HG03135 (cell line): ENCODE results near the gene ANKRD2.
"Not testable (repeated sequence)": the region's sequence is repeated elsewhere in the genome, so short reads cannot be mapped to it uniquely, and the experiment has no call there.

Experiments
- ATAC-seq: cut with Tn5 transposase; IDR thresholded peaks from one replicate; pipeline ENCODE4 v1.9.1; 2021; ENCODE audit warnings: mild to moderate bottlenecking, moderate library complexity; ENCODE audit not compliant: unreplicated experiment

The ANKRD2 gene, protein sequence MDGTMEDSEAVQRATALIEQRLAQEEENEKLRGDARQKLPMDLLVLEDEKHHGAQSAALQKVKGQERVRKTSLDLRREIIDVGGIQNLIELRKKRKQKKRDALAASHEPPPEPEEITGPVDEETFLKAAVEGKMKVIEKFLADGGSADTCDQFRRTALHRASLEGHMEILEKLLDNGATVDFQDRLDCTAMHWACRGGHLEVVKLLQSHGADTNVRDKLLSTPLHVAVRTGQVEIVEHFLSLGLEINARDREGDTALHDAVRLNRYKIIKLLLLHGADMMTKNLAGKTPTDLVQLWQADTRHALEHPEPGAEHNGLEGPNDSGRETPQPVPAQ

DNA sequence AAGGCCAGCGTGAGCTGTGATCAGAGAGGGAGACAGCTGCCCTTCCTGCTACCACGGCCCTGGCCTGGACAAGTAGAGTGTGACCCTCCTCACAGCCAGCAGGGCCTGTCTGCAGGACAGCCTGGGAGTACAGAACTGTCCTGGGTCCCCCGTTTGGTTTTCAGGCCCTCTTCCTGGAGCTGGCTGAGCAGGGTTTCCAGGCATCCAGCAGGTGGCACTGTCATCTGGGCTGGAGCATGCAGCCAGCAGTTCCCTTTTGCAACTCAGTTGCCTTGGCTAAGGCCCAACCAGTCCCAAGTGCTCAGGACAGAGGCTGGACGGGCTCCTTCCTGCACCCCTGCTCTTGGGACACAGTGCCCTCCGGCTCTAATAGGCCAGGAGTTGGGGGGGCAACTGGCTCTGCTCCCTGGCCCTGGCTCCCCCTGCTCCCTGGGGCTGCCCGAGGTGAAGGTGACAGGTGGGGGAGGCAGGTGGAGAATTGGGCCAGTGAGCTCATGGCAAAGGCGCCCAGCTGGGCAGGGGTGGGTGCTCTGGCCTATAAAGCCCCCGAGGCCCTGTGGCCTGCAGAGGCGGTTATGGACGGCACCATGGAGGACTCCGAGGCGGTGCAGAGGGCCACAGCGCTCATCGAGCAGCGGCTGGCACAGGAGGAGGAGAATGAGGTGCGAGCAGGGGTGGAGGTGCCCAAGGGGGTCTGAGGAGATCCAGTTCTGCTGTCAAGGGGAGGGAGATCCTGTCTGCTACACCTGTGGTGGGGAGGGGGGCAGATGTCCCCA lies at the start of gene ANKRD2:
Gene ANKRD2 (plus strand): TSS at position 566 of the 776 bp plus-strand sequence. CDS start 10 bp downstream, at position 576.
- ATAC-seq = no peak

DNA sequence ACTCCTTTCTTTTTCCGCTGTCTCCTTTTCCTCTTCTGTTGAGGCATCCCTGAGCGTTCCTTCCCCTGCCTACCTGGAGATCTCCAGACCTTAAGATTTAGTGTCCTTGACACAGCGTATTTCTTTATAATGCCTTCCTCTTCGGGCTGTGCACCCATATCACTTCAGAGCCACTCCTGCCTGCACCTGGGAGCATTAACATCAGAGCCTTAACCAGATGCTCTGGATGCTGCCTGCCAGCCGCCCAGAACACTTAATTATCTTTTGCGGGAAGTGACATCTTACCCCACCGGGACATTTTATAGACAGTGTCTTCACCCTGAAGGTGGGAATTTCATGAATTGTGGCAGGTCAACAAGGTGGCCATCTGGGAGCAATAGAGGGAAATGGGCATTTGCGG lies 49.6 kb upstream of the ANKRD2 start:
- no peak for ATAC-seq

DNA sequence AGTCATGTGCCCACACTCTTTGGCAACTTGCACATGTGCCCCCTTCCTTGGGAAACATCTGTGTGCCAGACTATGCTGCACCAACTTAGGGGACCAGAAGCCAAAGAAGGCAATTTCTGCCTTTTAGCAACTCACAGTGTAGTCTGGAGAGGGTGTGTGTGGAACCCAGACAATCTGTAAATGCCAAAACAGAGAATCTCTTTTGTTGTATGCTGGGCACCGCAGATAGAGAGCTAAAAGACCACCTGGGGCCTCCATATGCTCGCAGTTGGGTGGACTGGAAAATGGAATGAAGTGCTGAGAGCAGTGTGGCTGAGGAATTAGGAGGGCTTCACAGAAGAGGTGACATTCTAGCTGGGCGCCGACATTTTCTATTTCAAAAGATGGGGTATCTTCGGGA lies 47.5 kb upstream of the ANKRD2 start:
- ATAC-seq = no peak

DNA sequence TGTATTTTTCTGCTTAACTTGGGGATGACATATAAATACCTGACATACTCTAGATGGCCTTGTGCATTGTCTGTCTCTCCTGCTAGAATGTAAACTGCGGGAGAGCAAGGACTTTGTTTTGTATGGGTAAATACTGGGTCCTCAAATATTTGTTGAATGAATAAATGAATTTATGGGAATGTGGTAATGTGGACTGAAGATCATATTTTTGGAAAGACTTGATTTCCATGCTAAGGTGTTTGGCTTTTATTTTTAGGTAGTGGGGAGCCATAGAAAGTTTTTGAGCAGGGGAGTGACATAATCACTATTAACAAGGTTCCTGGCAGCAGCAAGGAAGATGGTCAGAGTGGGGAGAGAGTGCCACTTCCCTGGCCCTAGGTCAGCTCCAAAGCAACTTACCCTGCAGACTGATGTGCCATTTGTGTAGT lies 46.9 kb upstream of the ANKRD2 start:
- ATAC-seq = no peak

DNA sequence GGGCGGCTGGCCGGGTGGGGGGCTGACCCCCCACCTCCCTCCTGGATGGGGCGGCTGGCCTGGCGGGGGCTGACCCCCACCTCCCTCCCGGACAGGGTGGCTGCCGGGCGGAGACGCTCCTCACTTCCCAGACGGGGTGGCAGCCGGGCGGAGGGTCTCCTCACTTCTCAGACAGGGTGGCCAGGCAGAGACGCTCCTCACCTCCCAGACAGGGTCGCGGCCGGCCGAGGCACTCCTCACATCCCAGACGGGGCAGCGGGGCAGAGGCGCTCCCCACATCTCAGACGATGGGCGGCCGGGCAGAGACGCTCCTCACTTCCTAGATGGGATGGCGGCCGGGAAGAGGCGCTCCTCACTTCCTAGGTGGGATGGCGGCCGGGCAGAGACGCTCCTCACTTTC lies 43.7 kb upstream of the ANKRD2 start:
- not testable (repeated sequence) for ATAC-seq

DNA sequence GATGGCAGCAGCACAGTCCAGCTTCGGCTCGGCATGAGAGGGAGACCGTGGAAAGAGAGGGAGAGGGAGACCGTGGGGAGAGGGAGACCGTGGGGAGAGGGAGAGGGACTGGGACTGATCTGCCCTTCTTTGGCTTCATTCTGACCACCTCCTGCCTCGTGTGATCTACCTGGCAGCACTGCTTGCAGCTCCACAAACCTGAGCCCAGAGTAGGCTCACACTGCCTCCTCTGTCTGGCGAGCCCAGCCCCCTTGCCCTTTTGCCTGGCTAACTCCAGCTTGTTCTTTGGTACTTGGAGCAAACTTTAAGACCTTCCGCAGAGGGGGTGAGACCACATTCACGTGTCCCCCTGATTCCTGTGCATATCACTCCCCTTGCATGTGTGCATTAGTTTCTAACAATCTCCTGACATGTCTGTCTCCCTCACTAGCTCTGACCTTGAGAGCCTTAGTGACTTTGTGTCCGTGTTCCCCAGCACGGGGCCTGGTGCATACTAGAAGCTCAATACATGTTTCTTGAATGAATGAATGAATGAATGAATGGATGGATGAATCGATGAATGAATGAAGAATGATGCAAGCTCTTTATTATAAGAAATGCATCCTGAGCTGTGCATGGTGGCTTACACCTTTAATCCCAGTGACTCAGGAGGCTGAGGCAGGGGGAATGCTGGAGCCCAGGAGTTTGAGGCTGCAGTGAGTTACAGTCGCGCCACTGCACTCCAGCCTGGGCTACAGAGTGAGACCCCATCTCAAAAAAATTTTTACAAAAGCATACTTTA lies 42.7 kb upstream of the ANKRD2 start:
- ATAC-seq = no peak

DNA sequence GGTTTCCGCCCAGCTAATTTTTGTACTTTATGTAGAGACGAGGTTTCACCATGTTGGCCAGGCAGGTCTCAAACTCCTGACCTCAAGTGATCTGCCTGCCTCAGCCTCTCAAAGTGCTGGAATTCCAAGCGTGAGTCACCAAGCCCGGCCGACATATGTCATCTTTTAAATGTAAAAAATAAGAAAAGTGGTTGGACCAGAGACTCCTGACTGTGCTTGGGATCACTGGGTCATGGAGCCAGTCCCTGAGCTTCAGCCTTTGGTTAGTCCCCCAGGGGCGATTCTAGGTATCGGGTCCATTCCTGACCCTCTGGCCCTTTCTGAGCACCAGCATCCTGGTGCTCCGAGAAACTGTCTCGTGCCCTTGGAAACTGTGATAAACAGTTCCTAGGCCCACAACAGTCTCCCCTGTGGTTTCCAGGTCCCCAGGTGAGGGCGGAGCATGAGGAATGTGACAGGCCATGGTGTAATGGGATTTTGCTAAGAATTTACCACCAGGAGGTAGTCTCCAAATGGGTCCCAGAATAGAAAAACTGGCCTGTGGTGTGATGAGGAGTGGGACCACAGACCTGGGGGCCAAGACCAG lies 41.1 kb upstream of the ANKRD2 start:
- ATAC-seq = no peak

DNA sequence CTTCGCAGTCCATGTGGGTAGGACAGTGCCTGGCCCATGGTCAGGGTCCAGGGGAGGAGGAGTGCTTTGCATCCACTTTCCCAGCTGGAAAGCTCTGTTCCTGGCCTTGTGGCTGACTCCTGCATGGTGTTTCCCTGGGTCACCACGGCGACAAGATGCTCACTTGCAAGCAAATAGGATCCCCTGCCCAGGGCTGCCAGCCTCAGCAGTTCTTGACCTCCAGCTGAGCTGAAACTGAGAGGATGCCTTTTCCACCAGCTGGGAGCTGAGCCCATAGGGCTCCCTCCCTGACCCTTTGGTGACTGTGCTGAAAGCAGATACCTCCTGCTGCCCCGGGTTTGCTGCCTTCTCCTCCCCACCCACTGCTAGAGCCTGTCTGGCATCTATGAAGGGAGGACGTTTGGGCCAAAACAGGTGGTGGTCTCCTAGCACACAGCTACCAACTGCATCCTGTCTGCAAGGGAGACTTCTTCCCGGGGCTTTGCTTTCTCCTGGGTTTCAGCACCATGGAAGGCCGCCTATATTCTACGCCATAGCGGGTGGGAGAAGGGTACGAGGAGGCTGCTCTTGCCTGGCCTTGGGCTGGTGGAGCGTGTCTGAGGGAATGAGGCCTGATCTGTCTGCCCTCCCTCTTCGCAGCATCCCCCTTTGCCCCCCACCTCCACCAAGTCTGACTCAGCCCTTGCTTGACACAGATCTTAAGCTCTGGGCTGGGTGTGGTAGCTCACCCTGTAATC lies 39.5 kb upstream of the ANKRD2 start:
- no peak for ATAC-seq

DNA sequence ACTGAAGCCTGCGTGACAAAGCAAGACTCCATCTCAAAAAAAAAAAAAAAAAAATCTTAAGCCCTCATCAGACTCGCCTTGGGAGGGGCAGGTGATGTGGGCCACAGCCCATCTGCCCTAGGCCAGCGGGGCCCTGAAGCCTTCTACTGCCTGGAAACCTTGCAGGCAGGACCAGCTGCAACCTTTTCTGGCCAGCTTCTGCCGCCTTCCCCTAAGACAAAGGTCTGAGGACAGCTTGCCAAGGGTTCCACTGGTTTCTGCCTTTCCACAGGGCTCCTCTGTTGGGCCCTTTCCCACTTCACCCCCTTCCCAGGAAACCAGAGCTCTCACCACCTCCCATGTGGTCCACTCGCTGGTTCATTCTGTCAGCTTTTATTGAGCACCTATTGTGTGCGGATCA lies 38.7 kb upstream of the ANKRD2 start:
- ATAC-seq = no peak

DNA sequence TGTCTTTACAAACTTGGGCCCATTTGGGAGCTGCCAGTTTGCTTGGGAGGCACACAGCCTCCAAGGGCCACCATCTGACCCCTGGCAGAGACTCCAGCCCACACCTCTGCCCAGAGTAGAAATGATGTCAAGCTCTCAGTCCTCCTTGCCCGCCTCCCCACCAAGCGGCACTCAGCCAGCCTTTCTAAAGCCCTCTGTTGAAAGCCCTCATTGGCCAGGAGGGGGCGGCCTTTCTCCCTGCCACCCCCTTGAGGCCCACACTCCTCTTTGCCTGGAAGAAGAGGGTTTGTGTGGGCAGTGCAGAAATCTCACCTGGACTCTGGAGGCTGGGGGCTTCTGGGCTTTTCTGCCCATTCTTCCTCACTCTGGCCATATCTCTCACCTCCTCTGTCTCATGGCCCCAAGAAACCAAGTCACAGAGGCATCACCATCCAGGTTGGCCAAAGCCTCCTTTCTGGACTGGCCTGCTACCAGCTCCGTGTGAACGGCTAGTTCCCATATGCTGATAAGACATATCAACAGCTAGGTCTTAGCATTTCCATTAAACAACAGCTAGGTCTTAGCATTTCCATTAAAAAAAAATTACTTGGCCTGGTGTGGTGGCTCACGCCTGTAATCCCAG lies 37.7 kb upstream of the ANKRD2 start:
- ATAC-seq = no peak

DNA sequence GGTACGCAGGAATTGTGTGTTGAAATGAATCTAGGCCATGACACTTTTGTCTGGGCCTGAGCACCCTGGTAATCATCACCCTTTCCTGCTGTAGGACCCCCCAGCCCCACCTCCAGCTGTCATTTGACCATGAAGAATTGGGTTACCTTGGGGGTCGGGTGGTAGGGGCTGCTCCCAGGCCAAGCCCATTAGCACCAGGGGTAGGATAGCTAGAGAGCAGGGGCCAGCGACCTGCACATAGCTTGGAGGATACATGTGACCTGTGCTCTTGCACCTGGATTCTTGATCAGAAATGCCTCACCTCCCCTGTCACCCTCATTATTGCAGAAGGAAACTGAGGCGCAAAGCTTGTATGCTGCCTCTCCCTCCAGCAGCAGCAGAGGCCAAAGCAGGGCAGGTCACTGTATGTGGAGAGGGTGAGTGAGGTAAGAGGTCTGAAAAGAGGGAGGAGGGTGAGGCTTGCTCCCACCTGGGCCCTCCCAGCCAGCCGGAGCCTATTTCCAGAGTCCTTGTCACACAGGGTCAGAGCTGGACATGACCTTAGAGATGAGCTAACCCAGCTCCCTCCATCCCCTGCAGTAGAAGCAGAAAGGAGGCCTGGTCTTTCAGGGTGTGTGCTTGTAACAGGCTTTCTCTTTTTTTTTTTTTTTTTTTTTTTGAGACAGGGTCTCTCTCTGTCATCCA lies 35.3 kb upstream of the ANKRD2 start:
- no peak for ATAC-seq

DNA sequence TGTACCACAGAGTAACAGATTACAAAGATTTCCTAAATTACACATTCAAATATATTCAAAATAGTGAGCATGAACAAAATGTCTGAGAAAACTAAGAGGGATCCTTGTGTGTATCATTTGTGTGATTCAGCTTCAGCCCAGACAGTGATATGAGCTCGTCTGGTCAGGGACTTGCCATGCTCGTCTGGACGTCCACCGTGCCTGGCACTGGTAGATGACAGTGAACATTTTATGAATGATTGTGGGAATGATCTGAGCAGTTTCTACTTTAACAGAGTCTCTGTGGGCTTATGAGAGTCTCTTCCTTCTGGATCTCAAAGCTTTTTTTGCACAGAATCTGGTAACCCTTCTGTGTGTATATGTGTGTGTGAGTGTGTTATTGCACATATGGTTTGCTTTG lies 34.2 kb upstream of the ANKRD2 start:
- no peak for ATAC-seq

DNA sequence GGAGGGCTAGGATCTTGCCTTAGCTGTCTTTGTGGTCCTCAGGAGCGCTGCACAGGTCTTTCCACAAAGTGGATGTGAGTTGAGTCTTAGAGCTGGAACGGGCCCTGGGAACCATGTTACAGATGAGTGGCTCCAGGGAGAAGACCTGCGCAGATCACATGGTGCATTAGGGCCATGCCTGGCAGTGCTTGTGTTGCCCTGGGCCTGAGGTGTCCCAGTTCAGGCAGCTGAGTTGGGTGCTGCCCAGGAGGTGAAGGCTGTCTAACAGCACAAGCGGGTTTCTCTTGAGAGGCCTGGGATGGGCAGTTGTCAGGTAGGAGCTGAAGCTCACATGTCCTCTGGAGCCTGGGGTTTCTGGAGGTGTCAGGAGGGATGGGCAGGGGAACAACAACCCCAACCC lies 33.7 kb upstream of the ANKRD2 start:
- ATAC-seq = no peak

DNA sequence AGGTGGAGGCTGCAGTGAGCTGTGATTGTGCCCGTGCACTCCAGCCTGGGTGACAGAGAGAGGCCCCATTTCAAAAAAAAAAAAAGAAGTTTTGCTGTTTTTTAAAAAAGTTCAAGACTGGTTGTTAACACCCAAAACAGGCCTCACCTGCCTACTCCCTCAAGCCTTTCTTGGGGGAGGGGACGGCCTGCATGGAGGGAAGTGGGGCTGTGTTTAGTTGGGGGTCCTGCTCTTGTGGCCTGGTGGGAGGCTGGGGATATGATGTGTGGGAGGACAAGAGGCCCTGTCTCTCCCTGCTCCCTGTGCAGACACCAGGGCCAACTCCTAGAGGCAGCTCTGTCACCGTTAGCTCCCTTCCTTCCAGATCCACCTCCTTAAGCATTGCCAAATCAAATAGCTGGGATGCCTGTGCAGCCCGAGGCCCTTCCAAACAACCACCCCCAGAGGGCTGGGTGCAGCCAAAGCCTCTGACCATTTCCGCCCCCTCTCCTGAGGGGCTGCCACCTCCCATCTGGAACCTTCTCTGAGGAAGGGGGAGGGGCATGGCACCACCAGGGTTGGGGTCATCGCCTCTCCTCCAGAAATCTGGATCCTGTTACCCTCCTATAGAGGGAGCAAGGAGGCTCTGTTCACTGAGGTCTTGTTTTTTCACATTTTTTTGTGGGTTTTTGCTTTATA lies 32.9 kb upstream of the ANKRD2 start:
- ATAC-seq = no peak

DNA sequence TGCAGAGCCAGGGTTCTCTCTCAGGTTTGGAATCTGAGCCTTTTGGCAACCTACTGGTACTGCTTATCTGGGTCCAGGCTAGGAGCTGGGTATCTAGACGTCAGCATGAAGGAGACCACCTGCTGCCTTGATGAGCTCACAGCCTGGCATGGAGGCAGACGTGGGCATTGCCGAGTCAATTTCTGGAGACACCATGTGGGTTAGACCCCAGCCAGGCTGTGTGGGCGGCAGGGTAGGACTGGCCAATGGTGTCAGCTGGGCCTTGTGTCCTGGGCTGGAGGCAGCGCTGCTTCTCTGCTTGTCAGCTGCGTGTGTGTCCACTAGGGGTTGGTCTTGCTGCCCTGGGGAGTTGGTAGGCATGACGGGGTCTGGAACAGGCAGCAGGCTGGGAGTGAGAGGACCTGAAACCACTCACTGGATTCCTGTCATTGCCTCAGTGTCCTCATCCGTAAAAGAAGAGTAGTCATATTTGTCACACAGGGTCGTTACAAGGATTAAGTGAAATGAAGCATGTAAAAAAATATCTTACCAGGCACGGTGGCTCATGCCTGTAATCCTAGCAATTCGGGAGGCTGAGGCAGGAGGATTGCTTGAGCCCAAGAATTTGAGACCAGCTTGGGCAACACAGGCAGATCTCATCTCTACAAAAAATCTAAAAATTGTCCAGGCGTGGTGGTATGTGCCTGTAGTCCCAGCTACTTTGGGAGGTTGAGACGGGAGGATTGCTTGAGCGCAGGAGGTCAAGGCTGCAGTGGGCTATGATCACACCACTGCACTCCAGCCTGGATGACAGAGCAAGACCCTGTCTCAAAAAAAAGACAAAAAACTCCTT lies 31.7 kb upstream of the ANKRD2 start:
- no peak for ATAC-seq

DNA sequence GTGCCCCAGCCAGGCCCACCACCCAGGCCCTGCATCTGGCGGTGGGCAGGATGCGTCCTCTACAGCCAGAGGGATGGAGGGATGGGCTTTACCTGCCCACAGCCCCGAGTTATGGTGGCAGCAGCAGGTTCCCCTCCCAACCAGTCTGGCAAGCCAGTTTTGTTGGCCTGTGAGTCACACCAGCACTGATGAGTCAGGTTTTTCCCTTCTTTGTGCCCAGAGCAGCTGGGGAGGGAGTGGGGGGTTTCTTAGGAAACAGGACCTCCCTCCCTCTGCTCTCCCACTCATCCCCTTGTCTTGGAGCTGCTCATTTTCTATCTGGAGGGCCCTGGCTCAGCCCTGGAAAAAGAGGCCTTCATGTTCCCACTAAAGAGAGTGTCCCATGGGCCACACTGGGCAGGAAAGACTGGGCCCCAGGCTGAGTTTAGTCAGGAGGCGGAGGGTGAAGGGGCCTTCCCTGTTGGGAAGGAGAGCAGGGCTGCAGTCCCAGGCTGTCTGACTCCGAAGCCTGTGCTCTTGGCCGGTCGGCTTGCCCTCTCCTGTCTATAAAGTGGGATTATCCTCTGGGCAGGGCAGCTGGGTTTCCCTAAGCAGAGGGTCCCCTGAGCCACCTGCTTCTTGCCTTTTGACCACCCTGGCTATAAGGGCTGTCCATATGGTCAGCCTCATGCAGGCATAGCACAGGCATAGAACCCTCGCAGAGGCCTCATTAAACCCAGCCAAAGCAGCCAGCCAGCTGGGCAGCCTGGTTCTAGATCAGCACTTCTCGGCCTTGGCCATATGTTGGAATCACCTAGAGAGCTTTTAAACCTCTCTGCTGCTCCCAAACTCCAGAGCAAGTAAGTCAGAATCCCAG lies 30.2 kb upstream of the ANKRD2 start:
- ATAC-seq = no peak

DNA sequence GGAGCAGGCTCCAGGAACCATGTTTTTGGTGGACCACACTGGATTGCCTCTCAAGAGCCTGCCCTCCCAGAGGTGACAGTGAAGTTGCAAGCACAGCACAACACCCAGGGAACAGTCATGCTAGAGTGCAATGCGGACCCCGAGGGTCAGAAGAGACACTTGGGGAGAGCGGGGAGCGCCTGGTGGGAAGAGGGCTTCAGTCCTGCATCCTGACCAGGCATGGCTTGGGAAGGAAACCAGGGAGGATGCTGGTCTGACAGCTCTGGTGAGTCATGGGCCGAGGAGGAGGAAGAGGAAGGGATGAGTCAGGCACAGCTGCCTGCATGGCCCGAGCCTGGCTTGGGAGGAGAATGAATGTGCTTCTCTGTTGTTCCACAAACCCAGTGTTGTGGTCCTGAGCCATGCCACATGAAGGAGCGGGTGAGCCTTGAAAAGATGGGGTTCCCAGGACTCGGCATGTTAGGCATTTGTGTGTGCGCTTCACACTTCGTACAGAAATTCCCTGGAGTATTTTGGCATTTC lies 29.5 kb upstream of the ANKRD2 start:
- ATAC-seq = no peak
